Skeletal muscle cell (primary cell): ENCODE results near the gene PCDHA4.
"Not testable (repeated sequence)": the region's sequence is repeated elsewhere in the genome, so short reads cannot be mapped to it uniquely, and the experiment has no call there.

Source experiments
- DNase-seq: peaks from one replicate; pipeline ENCODE4 v3.0.0-alpha.2; 2010; ENCODE audit warnings: low read depth
- H3K4me3 ChIP-seq: 2 replicates; pipeline ENCODE4 v1.5.1; 2011; ENCODE audit warnings: low read depth, mild to moderate bottlenecking, control low read depth, low read length, moderate library complexity

The PCDHA4 gene

DNA sequence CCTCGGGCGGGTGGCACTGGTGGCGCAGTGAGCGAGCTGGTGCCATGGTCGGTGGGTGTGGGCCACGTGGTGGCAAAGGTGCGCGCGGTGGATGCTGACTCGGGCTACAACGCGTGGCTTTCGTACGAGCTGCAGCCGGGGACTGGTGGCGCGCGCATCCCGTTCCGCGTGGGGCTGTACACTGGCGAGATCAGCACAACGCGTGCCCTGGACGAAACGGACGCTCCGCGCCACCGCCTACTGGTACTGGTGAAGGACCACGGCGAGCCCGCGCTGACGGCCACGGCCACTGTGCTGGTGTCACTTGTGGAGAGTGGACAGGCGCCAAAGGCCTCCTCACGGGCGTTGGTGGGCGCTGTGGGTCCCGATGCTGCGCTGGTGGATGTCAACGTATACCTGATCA lies 2.0 kb downstream of the PCDHA4 start:
- no peak for DNase-seq

DNA sequence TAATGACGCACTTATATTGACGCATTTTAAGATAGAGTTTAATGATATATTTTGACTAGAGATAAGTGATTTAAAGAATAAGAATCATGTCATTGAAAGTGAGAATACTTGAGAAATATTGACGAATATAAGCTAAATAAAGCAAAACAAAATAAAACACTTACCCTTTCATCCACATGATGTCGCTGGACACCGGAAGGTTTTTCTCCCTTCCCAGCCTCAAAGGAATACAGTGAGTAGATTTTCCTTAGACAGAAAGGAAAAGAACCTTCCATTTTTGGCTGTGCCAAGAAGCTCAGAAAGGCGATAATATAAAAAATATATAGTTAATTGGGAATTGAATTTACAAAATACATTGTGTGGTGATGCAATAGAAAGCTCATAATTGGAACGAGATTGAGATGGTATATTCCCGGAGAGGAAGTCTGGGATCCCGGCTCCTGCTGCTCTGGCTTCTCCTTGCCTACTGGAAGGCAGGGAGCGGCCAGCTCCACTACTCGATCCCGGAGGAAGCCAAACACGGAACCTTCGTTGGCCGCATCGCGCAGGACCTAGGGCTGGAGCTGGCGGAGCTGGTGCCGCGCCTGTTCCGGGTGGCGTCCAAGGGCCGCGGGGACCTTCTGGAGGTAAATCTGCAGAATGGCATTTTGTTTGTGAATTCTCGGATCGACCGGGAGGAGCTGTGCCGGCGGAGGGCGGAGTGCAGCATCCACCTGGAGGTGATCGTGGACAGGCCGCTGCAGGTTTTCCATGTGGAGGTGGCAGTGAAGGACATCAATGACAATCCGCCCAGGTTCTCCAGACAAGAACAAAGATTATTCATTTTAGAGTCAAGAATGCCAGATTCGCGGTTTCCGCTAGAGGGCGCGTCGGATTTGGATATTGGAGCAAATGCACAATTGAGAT lies 14.8 kb downstream of the PCDHA4 start, which contains the start of gene PCDHA5:
TSS of gene PCDHA5 (plus strand) at position 239 of the 906 bp plus-strand sequence.
- DNase-seq = no peak
- no peak within 1 kb of the TSS for H3K4me3 ChIP-seq

More for the DNA sequence above, 2.0 kb downstream of the PCDHA4 start:
- H3K4me3 ChIP-seq = no peak overlapping the region

DNA sequence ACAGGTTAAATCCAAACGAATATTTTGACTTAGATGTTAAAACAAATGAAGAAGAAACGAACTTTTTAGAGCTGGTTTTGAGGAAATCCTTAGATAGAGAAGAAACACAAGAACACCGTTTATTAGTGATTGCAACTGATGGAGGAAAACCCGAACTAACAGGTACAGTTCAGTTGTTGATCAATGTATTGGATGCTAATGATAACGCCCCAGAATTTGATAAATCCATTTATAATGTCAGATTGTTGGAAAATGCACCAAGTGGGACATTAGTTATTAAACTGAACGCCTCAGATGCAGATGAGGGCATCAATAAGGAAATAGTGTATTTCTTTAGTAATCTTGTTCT lies 15.4 kb downstream of the PCDHA4 start:
- no peak for DNase-seq
- no peak overlapping the region for H3K4me3 ChIP-seq

GRCh38 chr5:140822969-140823368 lies 16.1 kb downstream of the PCDHA4 start:
- not testable (repeated sequence) for H3K4me3 ChIP-seq, DNase-seq

- no peak overlapping the region for H3K4me3 ChIP-seq
- DNase-seq = no peak
Observed at GRCh38 chr5:140823475-140823874, 16.6 kb downstream of the PCDHA4 start.

DNA sequence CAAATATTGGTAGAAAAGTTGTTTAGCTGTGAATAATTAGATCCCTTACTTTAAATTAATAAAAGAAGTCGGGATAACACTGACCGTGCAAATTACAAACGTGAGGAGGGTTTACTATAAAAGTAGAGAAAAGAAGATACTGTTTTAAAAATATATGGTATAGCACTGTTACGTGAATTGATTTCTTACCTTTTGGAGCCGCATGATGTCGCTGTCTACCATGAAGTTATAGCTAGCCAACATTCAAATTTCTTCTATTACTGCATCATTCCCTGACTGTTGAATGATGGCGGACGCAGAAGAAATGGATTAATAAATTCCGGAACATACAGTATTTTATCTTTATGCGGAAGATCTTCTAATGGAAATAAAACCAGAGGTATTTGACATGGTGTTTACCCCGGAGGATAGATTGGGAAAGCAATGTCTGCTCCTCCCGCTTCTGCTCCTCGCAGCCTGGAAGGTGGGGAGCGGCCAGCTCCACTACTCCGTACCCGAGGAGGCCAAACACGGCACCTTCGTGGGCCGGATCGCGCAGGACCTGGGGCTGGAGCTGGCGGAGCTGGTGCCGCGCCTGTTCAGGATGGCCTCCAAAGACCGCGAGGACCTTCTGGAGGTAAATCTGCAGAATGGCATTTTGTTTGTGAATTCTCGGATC lies 21.0 kb downstream of the PCDHA4 start, which contains the start of gene PCDHA6:
TSS of gene PCDHA6 (plus strand) at position 257 of the 658 bp plus-strand sequence. CDS start at position 389, 132 bp downstream.
- H3K4me3 ChIP-seq = peak within 1 kb of the TSS; percentile 23
- DNase-seq = no peak

- DNase-seq = no peak
- no peak overlapping the region for H3K4me3 ChIP-seq
Observed at GRCh38 chr5:140828362-140828737, 21.5 kb downstream of the PCDHA4 start.

DNA sequence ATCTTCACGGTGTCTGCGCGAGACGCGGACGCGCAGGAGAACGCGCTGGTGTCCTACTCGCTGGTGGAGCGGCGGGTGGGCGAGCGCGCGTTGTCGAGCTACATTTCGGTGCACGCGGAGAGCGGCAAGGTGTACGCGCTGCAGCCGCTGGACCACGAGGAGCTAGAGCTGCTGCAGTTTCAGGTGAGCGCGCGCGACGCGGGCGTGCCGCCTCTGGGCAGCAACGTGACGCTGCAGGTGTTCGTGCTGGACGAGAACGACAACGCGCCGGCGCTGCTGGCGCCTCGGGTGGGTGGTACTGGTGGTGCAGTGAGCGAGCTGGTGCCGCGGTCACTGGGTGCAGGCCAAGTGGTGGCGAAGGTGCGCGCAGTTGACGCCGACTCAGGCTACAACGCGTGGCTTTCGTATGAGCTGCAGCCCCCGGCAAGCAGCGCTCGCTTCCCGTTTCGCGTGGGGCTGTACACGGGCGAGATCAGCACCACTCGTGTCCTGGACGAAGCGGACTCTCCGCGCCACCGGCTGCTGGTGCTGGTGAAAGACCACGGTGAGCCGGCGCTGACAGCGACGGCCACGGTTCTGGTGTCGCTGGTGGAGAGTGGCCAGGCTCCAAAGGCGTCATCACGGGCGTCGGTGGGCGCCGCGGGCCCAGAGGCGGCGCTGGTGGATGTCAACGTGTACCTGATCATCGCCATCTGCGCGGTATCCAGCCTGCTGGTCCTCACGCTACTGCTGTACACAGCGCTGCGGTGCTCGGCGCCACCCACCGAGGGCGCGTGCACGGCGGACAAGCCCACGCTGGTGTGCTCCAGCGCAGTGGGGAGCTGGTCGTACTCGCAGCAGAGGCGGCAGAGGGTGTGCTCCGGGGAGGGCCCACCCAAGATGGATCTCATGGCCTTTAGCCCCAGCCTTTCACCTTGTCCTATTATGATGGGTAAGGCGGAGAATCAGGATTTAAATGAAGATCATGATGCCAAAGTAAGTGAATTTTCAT lies 22.9 kb downstream of the PCDHA4 start:
- DNase-seq, H3K4me3 ChIP-seq: not testable (repeated sequence)

DNA sequence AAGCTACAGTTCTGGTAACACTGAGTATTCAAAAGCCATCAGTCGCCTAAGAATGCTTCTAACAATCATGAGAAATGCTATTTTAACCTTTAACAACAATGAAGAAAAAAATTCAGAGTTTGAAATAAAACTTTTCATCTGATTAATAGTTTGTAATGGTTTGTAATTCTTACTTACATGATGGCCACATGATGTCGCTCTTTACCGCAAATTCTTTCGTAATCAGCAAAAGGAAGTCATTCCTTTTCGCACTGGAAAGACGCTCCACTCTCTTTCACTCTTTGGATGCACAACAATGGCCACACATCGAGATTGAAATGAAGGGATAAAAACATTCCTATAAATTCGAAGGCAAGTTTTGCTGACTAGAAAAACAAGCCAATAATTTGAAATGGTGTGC lies 27.1 kb downstream of the PCDHA4 start, which contains the start of gene PCDHA7:
TSS of gene PCDHA7 (plus strand) at position 277 of the 400 bp plus-strand sequence. CDS start at position 392, 115 bp downstream.
- no peak for DNase-seq
- H3K4me3 ChIP-seq = peak within 1 kb of the TSS; percentile 26

DNA sequence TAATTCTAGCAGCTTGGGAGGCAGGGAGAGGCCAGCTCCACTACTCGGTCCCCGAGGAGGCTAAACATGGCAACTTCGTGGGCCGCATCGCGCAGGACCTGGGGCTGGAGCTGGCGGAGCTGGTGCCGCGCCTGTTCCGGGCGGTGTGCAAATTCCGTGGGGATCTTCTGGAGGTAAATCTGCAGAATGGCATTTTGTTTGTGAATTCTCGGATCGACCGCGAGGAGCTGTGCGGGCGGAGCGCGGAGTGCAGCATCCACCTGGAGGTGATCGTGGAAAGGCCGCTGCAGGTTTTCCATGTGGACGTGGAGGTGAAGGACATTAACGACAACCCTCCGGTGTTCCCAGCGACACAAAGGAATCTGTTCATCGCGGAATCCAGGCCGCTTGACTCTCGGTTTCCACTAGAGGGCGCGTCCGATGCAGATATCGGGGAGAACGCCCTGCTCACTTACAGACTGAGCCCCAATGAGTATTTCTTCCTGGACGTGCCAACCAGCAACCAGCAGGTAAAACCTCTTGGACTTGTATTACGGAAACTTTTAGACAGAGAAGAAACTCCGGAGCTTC lies 27.7 kb downstream of the PCDHA4 start:
- peak overlapping the region; percentile 26 for H3K4me3 ChIP-seq
- not testable (repeated sequence) for DNase-seq

GRCh38 chr5:140835622-140836510 lies 29.0 kb downstream of the PCDHA4 start:
- no peak overlapping the region for H3K4me3 ChIP-seq

DNA sequence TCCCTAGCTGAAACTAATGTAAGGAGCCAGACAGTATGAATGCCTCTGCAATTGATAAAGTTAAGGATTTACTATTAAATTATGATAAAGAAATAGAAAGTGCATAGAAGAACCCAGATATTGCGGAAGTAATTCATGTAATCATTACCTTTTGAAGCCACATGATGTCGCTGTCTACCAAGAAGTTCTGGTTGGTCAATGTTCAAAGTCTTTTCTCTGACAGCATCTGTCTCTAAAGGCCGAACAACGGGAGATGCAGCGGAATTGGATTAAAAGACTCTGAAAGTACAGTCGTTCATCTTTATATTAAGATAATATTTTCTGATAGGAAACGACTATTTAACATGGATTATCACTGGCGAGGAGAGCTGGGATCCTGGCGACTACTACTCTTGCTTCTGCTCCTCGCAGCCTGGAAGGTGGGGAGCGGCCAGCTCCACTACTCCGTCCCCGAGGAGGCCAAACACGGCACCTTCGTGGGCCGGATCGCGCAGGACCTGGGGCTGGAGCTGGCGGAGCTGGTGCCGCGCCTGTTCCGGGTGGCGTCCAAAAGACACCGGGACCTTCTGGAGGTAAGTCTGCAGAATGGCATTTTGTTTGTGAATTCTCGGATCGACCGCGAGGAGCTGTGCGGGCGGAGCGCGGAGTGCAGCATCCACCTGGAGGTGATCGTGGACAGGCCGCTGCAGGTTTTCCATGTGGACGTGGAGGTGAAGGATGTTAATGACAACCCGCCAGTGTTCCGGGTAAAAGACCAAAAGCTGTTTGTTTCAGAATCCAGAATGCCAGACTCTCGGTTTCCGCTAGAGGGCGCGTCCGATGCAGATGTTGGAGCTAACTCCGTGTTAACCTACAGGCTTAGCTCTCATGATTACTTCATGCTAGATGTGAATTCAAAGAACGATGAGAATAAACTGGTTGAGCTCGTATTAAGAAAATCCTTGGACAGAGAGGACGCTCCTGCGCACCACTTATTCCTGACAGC lies 34.4 kb downstream of the PCDHA4 start, which contains the start of gene PCDHA8:
TSS of gene PCDHA8 (plus strand) at position 210 of the 985 bp plus-strand sequence. CDS start at position 345, 135 bp downstream.
- H3K4me3 ChIP-seq = no peak within 1 kb of the TSS
- DNase-seq = no peak

More at GRCh38 chr5:140835622-140836510, 29.0 kb downstream of the PCDHA4 start:
- no peak for DNase-seq

DNA sequence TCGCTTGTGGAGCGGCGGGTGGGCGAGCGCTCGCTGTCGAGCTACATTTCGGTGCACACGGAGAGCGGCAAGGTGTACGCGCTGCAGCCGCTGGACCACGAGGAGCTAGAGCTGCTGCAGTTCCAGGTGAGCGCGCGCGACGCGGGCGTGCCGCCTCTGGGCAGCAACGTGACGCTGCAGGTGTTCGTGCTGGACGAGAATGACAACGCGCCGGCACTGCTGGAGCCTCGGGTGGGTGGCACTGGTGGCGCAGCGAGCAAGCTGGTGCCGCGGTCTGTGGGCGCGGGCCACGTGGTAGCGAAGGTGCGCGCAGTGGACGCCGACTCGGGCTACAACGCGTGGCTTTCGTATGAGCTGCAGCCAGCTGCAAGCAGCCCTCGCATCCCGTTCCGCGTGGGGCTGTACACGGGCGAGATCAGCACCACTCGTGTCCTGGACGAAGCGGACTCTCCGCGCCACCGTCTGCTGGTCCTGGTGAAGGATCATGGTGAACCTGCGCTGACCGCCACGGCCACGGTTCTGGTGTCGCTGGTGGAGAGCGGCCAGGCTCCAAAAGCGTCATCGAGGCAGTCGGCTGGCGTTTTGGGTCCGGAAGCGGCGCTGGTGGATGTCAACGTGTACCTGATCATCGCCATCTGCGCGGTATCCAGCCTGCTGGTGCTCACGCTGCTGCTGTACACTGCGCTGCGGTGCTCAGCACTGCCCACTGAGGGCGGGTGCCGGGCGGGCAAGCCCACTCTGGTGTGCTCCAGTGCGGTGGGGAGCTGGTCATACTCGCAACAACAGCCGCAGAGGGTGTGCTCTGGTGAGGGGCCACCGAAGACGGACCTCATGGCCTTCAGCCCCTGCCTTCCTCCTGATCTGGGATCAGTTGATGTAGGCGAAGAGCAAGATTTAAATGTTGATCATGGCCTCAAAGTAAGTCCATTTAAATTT lies 36.2 kb downstream of the PCDHA4 start:
- no peak overlapping the region for H3K4me3 ChIP-seq
- DNase-seq = no peak

GRCh38 chr5:140848139-140849102 lies 41.6 kb downstream of the PCDHA4 start, which contains the start of gene PCDHA9:
TSS of gene PCDHA9 (plus strand) at chr5:140848382. CDS start at chr5:140848496, 114 bp downstream.
- H3K4me3 ChIP-seq, DNase-seq: not testable (repeated sequence)
